Neutrophil (primary cell): ENCODE data around the gene MANBA.

Experiments
- H3K27ac ChIP-seq: fragments of 200-600 bp; sonication (generic); 2 replicates; pipeline ENCODE4 v1.5.1; 2016; ENCODE audit warnings: mild to moderate bottlenecking, moderate library complexity
- H3K27me3 ChIP-seq: fragments of 200-600 bp; sonication (generic); 2 replicates; pipeline ENCODE4 v1.6.0; 2016; ENCODE audit warnings: mild to moderate bottlenecking
- H3K36me3 ChIP-seq: fragments of 200-600 bp; sonication (generic); 2 replicates; pipeline ENCODE4 v1.5.1; 2017
- H3K4me1 ChIP-seq, 2 experiments: fragments of 200-600 bp in 1 of 2; sonication (generic) in 1 of 2; 1 replicate in 1 of 2; 2 replicates in 1 of 2; pipeline versions ENCODE4 v1.5.1 to v1.6.1; 2013 to 2016; ENCODE audit warnings: low read depth in 1 of 2, low read length in 1 of 2, mild to moderate bottlenecking in 1 of 2, moderate library complexity in 1 of 2; ENCODE audit not compliant: control insufficient read depth in 1 of 2, insufficient read depth in 1 of 2
- H3K4me3 ChIP-seq, 2 experiments: fragments of 200-600 bp in 1 of 2; sonication (generic) in 1 of 2; 1 replicate in 1 of 2; 2 replicates in 1 of 2; pipeline ENCODE4 v1.5.1; 2013 to 2016; ENCODE audit warnings: low read depth in 1 of 2, low read length in 1 of 2, mild to moderate bottlenecking in 1 of 2, moderate library complexity in 1 of 2
- H3K9me3 ChIP-seq: fragments of 200-600 bp; sonication (generic); 2 replicates; pipeline ENCODE4 v1.5.1; 2016
- TF ChIP-seq, protein P1 (sequence below): fragments of 200-600 bp; sonication (generic); IDR thresholded peaks from 2 replicates; pipeline ENCODE4 v1.5.1; 2016; ENCODE audit warnings: antibody characterized with exemption

MANBA gene

DNA sequence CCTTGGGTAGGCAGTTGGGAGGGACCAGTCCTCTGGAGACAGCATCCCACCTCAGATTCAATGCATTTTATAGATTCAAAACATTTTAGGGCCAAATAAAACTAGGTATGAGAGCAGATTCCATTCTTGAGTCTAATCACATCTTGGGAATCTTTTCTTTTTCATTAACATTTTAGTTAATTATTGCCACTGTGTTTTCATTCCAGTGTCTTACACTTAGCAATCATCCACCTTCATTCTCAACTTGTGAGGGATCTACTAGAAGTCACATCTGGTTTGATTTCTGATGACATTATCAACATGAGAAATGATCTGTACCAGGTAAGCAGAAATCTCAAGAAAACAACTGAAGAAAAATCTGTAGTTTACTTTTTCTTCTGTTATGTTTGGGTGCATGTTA is 160.1 kb downstream of the MANBA start:
- TF ChIP-seq, protein P1, sequence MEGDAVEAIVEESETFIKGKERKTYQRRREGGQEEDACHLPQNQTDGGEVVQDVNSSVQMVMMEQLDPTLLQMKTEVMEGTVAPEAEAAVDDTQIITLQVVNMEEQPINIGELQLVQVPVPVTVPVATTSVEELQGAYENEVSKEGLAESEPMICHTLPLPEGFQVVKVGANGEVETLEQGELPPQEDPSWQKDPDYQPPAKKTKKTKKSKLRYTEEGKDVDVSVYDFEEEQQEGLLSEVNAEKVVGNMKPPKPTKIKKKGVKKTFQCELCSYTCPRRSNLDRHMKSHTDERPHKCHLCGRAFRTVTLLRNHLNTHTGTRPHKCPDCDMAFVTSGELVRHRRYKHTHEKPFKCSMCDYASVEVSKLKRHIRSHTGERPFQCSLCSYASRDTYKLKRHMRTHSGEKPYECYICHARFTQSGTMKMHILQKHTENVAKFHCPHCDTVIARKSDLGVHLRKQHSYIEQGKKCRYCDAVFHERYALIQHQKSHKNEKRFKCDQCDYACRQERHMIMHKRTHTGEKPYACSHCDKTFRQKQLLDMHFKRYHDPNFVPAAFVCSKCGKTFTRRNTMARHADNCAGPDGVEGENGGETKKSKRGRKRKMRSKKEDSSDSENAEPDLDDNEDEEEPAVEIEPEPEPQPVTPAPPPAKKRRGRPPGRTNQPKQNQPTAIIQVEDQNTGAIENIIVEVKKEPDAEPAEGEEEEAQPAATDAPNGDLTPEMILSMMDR: no peak
- Histone ChIP-seq H3K4me3 (no peak overlapping the region), H3K36me3 (peaks cover 97% of the 10 kb centered on the region), H3K27ac (no peak overlapping the region), H3K27me3 (no peaks in the 10 kb centered on the region), H3K4me1 (no peaks in the 10 kb centered on the region), H3K9me3 (no peaks in the 10 kb centered on the region)

DNA sequence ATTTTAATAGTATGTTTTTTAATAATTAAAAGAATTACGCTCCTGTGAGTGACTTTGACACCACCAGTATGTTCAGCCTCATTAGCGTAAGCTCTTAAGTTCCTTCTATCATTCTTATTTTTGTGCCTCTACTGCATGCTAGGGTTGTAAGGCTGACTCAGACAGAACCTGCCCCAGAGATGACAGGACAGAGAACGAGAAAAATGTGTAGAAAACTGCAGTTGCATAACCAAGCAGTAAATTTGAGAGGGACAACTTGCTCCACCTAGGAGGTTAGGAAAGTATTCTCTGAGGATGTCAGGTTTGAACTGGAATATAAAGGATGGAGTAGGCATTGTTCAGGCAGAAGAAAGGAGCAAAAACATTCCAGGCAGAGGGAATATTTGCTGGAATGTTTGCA is 160.9 kb downstream of the MANBA start:
- H3K36me3 ChIP-seq: peaks cover 99% of the 10 kb centered on the region
- no peak overlapping the region for H3K4me3 ChIP-seq
- TF ChIP-seq, protein P1: no peak
- H3K9me3 ChIP-seq: no peaks in the 10 kb centered on the region
- no peaks in the 10 kb centered on the region for H3K4me1 ChIP-seq
- no peaks in the 10 kb centered on the region for H3K27me3 ChIP-seq
- H3K27ac ChIP-seq: no peak overlapping the region

DNA sequence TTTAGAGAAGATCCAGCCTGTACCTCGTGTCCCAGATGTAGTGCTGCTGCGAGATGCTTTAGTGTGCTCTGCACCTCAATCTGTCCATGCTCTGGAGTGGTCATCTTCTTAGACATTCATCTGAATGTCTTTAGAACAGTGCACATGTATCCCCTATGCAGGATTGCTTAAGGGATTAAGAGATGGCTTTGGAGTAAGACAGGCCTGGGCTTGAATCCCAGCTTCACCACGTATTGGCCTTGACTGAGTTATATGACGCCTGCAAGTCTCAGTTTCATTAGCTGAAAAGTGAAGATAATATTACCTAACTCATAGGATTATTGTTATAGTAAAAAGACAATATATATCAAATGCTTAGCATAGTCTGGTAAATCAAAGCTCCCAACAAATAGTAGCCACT is 161.3 kb downstream of the MANBA start:
- Histone ChIP-seq H3K36me3 (peaks cover 99% of the 10 kb centered on the region), H3K4me3 (no peak overlapping the region), H3K9me3 (no peaks in the 10 kb centered on the region), H3K27me3 (no peaks in the 10 kb centered on the region), H3K4me1 (no peaks in the 10 kb centered on the region), H3K27ac (no peak overlapping the region)
- TF ChIP-seq, protein P1: no peak

DNA sequence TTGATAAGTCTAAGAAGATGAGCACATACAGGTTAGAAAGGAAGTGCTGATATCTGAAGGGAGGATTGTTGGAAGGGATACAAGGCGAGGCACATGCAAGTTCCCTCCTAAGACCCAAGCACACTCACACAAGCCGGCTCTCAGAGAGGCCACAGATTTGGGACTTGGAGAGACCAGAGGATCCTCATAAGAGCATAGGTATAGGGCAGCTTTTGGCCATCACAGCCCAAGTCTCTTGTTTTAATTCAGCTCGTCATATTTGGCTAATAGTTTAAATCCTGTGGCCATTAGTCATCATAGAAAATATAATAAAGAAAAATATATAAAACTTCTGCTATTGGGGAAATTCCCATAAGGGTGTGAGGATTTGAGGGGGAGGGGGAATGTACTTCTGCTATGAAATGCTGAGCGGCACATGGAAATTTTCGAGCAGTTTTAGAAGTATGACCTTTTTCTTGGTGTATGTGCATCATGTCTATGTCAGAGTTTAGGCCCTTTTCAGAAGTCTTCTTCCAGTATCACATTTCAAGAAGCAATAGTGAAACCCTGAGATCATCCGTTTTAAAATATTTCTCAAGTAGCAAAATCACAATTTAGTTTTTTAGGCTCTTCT is 161.9 kb downstream of the MANBA start:
- Histone ChIP-seq H3K27me3 (no peaks in the 10 kb centered on the region), H3K4me1 (no peaks in the 10 kb centered on the region), H3K4me3 (no peak overlapping the region), H3K36me3 (peaks cover 97% of the 10 kb centered on the region), H3K9me3 (no peaks in the 10 kb centered on the region), H3K27ac (no peak overlapping the region)
- TF ChIP-seq, protein P1: no peak

DNA sequence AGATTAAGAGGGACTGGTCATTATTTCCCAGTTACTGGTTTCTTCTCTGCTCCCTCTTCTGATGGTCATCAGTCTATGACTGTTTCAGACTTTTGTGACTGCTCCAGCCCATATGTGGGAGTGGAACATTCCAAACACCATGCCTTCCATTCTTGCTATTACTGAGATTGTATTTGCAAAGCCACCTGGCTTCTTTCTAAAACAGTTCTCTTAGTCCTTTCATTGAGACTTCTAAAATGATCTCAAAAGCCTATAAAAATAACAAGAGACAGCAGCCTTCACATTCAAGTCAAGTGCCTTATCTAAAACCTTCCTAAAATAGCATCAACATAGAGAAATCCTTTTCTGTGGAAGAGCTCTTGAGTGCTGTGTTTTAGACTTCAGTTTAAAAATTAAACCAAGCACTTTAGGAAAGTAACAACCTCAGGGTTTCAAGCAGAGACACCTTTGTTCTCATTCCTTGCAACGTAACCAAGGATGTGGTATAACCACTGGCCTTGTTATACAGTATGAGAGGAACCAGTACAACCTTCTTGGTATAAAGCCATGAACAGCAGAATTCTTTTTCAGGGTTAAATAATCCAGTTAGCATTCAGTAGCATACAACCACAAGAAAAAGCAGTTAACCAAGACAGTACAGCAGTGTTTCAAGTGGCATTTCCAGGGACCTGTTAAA is 162.5 kb downstream of the MANBA start:
- Histone ChIP-seq H3K27me3 (no peaks in the 10 kb centered on the region), H3K36me3 (peaks cover 92% of the 10 kb centered on the region), H3K27ac (no peak overlapping the region), H3K4me1 (no peaks in the 10 kb centered on the region), H3K9me3 (no peaks in the 10 kb centered on the region), H3K4me3 (no peak overlapping the region)
- TF ChIP-seq, protein P1: no peak
